GM21447 (cell line): Measurements from ENCODE around the gene PRDM5.

Source experiments
- ATAC-seq: cut with Tn5 transposase; IDR thresholded peaks from one replicate; pipeline ENCODE4 v1.9.1; 2021; ENCODE audit not compliant: unreplicated experiment

PRDM5 gene

GRCh38 chr4:120915336-120915735 lies 7.2 kb downstream of the PRDM5 start:
- ATAC-seq: no peak

GRCh38 chr4:120903419-120903818 lies 19.1 kb downstream of the PRDM5 start:
- ATAC-seq: no peak

GRCh38 chr4:120902925-120903324 lies 19.6 kb downstream of the PRDM5 start:
- ATAC-seq: no peak

GRCh38 chr4:120901731-120902130 lies 20.8 kb downstream of the PRDM5 start:
- ATAC-seq: no peak

GRCh38 chr4:120897981-120898719 lies 24.4 kb downstream of the PRDM5 start:
- no peak for ATAC-seq

GRCh38 chr4:120895554-120895953 lies 27.0 kb downstream of the PRDM5 start:
- no peak for ATAC-seq

- ATAC-seq: no peak
Observed at GRCh38 chr4:120893314-120893713, 29.2 kb downstream of the PRDM5 start.

- ATAC-seq: no peak
Observed at GRCh38 chr4:120886191-120886590, 36.3 kb downstream of the PRDM5 start.

GRCh38 chr4:120881846-120882245 lies 40.7 kb downstream of the PRDM5 start:
- ATAC-seq: no peak

- no peak for ATAC-seq
Observed at GRCh38 chr4:120881351-120881750, 41.2 kb downstream of the PRDM5 start.

- no peak for ATAC-seq
Observed at GRCh38 chr4:120877021-120877420, 45.5 kb downstream of the PRDM5 start.

- no peak for ATAC-seq
Observed at GRCh38 chr4:120874792-120875774, 47.4 kb downstream of the PRDM5 start.

- no peak for ATAC-seq
Observed at GRCh38 chr4:120873554-120873953, 49.0 kb downstream of the PRDM5 start.

GRCh38 chr4:120871173-120871572 lies 51.4 kb downstream of the PRDM5 start:
- no peak for ATAC-seq

- no peak for ATAC-seq
Observed at GRCh38 chr4:120870279-120870673, 52.2 kb downstream of the PRDM5 start.

GRCh38 chr4:120869613-120870278 lies 52.8 kb downstream of the PRDM5 start:
- ATAC-seq: no peak

- no peak for ATAC-seq
Observed at GRCh38 chr4:120867506-120867905, 55.0 kb downstream of the PRDM5 start.

GRCh38 chr4:120865985-120866384 lies 56.5 kb downstream of the PRDM5 start:
- peak; percentile 68 for ATAC-seq

GRCh38 chr4:120864969-120865368 lies 57.6 kb downstream of the PRDM5 start:
- ATAC-seq: no peak

- ATAC-seq: no peak
Observed at GRCh38 chr4:120862432-120862831, 60.1 kb downstream of the PRDM5 start.

- no peak for ATAC-seq
Observed at GRCh38 chr4:120861852-120862251, 60.7 kb downstream of the PRDM5 start.
